Measurements from ENCODE around the gene ARID1B.

Gene ARID1B

DNA sequence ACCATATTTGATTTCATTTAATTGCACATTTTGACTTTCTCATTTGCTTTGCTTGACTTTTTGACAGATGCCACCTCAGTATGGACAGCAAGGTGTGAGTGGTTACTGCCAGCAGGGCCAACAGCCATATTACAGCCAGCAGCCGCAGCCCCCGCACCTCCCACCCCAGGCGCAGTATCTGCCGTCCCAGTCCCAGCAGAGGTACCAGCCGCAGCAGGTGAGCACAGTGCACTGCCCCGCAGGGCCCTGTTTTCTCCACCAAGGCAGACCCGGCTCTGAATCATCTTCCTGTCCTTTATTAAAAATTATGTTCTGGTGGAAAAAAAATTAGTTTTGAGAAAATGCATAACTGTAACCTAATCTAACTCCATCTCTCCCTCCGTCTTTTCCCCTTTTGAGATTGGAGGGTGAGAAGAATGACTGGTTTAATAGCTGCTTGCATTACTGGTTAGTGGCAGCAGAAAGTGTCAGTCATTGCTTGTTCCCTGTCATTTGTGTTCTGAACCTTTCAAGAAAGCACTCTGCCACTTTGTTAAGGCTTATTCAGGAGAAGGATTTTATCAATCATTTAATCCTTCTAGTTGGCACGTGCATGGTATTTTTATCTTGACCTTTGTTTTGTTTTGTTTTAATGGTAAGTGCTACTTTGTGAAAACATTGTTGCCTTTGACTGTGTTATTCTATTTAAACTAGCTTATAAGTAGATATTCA, 124.3 kb downstream of the ARID1B start:
- no peaks in the 10 kb centered on the region for H3K27me3 ChIP-seq
- no peak for TF ChIP-seq CTCF (IDR thresholded peaks at IDR 0.05)
- no peak overlapping the region for H3K4me3 ChIP-seq (ENCODE audit: low read depth in 1 of 2, low read length in 1 of 2)
- H3K36me3 ChIP-seq: no peaks in the 10 kb centered on the region
- H3K9me3 ChIP-seq: no peaks in the 10 kb centered on the region
- H3K4me1 ChIP-seq (ENCODE audit: control insufficient read depth in 1 of 2, insufficient read depth in 1 of 2, low read depth in 1 of 2, low read length in 1 of 2): no peaks in the 10 kb centered on the region
- H3K27ac ChIP-seq: no peak overlapping the region

GRCh38 chr6:156902782-156903181, 125.6 kb downstream of the ARID1B start:
- Histone ChIP-seq H3K27me3 (no peaks in the 10 kb centered on the region), H3K4me1 (ENCODE audit: control insufficient read depth in 1 of 2, insufficient read depth in 1 of 2, low read depth in 1 of 2, low read length in 1 of 2) (no peaks in the 10 kb centered on the region), H3K4me3 (ENCODE audit: low read depth in 1 of 2, low read length in 1 of 2) (no peak overlapping the region), H3K27ac (no peak overlapping the region), H3K9me3 (no peaks in the 10 kb centered on the region), H3K36me3 (no peaks in the 10 kb centered on the region)
- no peak for TF ChIP-seq CTCF (IDR thresholded peaks at IDR 0.05)

DNA sequence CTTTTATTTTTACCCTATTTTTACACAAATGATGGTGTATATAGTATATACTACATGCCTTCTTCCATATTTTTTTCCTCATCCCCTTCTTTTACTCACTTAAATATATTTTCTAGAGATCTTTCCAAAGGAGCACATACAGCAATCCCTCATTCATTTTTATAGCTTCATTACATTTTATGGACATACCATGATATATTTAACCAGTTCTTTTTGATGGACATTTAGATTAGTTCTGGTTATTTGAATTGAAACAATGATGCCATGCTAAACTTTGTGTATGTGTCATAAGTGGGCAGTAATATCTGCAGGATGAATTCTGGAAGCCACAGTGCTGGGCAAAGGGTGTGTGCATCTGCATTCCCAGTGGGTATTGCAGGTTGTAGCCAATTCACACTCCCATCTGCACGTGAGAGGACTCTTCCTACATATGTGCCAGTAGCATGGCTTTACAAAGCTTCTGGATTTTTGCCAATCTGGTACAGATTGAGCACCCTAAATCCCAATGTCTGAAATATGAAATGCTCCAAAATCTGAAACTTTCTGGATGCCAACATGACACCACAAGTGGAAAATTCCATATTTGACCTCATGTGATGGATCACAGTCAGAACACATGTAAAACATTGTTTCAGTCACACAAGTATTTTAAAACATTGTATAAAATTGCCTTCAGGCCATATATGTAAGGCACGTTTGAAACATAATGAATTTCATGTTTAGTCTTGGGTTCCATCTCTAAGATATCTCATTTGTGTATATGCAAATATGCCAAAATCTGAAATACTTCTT, 127.2 kb downstream of the ARID1B start:
- no peaks in the 10 kb centered on the region for H3K36me3 ChIP-seq
- no peak for TF ChIP-seq CTCF (IDR thresholded peaks at IDR 0.05)
- no peak overlapping the region for H3K4me3 ChIP-seq (ENCODE audit: low read depth in 1 of 2, low read length in 1 of 2)
- no peaks in the 10 kb centered on the region for H3K27me3 ChIP-seq
- no peak overlapping the region for H3K27ac ChIP-seq
- no peaks in the 10 kb centered on the region for H3K4me1 ChIP-seq (ENCODE audit: control insufficient read depth in 1 of 2, insufficient read depth in 1 of 2, low read depth in 1 of 2, low read length in 1 of 2)
- no peaks in the 10 kb centered on the region for H3K9me3 ChIP-seq

- Histone ChIP-seq H3K27ac (no peak overlapping the region), H3K27me3 (no peaks in the 10 kb centered on the region), H3K9me3 (no peaks in the 10 kb centered on the region), H3K4me3 (ENCODE audit: low read depth in 1 of 2, low read length in 1 of 2) (no peak overlapping the region), H3K36me3 (no peaks in the 10 kb centered on the region), H3K4me1 (ENCODE audit: control insufficient read depth in 1 of 2, insufficient read depth in 1 of 2, low read depth in 1 of 2, low read length in 1 of 2) (no peaks in the 10 kb centered on the region)
- no peak for TF ChIP-seq CTCF (IDR thresholded peaks at IDR 0.05)
Observed at GRCh38 chr6:156905801-156906200, 128.6 kb downstream of the ARID1B start.

DNA sequence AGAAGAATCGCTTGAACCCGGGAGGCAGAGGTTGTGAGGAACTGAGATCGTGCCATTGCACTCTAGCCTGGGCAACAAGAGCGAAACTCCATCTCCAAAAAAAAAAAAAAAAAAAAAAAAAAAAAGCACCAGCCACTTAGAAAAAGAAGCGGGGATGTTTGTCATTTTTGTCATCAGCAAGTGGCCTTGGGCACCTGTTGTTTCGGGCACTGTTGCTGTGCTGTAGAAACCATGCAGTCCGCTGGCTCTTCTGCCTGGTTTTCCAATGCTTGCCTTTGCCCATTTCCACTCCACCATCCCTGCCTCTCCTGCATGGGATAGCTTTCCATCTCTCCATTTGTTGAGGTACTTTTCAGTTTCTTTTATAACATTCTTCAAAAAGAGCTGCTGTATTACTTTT, 129.3 kb downstream of the ARID1B start:
- no peaks in the 10 kb centered on the region for H3K9me3 ChIP-seq
- H3K36me3 ChIP-seq: no peaks in the 10 kb centered on the region
- no peak overlapping the region for H3K4me3 ChIP-seq (ENCODE audit: low read depth in 1 of 2, low read length in 1 of 2)
- H3K27me3 ChIP-seq: no peaks in the 10 kb centered on the region
- no peak overlapping the region for H3K27ac ChIP-seq
- no peak for TF ChIP-seq CTCF (IDR thresholded peaks at IDR 0.05)
- no peaks in the 10 kb centered on the region for H3K4me1 ChIP-seq (ENCODE audit: control insufficient read depth in 1 of 2, insufficient read depth in 1 of 2, low read depth in 1 of 2, low read length in 1 of 2)

Measured in neutrophil (primary cell).